ENCODE data around the gene CCDC78. TPM values are rescaled to one million over a fixed set of nuclear protein-coding genes. Genes with fewer than 3 reads are reported as not detected.
"Not testable (repeated sequence)": the region's sequence is repeated elsewhere in the genome, so short reads cannot be mapped to it uniquely, and the experiment has no call there.

The CCDC78 gene
- total RNA-seq, 1 donor from 2014 or later, result 2.5 TPM

GRCh38 chr16:749010-749409, 22.8 kb upstream of the CCDC78 start:
- Histone ChIP-seq H3K4me3 (ENCODE audit: low read depth, low read length) (no peak overlapping the region), H3K36me3 (ENCODE audit: control insufficient read depth, insufficient read depth, low read length) (no peaks in the 10 kb centered on the region), H3K27me3 (ENCODE audit: control insufficient read depth, insufficient read depth, low read length) (no peaks in the 10 kb centered on the region)
- TF ChIP-seq, protein P1, sequence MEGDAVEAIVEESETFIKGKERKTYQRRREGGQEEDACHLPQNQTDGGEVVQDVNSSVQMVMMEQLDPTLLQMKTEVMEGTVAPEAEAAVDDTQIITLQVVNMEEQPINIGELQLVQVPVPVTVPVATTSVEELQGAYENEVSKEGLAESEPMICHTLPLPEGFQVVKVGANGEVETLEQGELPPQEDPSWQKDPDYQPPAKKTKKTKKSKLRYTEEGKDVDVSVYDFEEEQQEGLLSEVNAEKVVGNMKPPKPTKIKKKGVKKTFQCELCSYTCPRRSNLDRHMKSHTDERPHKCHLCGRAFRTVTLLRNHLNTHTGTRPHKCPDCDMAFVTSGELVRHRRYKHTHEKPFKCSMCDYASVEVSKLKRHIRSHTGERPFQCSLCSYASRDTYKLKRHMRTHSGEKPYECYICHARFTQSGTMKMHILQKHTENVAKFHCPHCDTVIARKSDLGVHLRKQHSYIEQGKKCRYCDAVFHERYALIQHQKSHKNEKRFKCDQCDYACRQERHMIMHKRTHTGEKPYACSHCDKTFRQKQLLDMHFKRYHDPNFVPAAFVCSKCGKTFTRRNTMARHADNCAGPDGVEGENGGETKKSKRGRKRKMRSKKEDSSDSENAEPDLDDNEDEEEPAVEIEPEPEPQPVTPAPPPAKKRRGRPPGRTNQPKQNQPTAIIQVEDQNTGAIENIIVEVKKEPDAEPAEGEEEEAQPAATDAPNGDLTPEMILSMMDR (IDR thresholded peaks at IDR 0.05; ENCODE audit: insufficient read depth, low read length, poor library complexity, severe bottlenecking), result no peak
- DNase-seq (ENCODE audit: low read depth), result no peak

GRCh38 chr16:747978-748746, 21.9 kb upstream of the CCDC78 start:
- no peaks in the 10 kb centered on the region for H3K27me3 ChIP-seq (ENCODE audit: control insufficient read depth, insufficient read depth, low read length)
- TF ChIP-seq, protein P1 (IDR thresholded peaks at IDR 0.05; ENCODE audit: insufficient read depth, low read length, poor library complexity, severe bottlenecking), result no peak
- no peak for DNase-seq (ENCODE audit: low read depth)
- H3K36me3 ChIP-seq (ENCODE audit: control insufficient read depth, insufficient read depth, low read length), result no peaks in the 10 kb centered on the region
- no peak overlapping the region for H3K4me3 ChIP-seq (ENCODE audit: low read depth, low read length)

DNA sequence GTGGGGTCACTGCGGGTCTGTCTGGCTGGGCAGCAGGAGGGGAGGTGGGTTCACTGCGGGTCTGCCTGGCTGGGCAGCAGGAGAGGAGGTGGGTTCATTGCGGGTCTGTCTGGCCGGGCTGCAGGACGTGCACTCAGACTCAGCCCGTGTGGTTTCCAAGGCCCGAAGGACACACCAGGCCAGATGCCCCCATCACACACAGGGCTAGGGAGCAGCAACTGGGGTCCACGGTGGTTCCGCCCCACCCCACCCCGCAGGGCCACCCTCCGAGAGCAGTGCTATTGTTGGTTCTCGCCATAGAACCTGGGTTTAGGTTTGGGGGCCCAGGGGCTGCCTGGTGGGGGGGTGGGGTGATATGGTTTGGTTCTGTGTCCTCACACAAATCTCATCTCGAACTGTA, 20.4 kb upstream of the CCDC78 start:
- Histone ChIP-seq H3K4me3 (ENCODE audit: low read depth, low read length) (no peak overlapping the region), H3K27me3 (ENCODE audit: control insufficient read depth, insufficient read depth, low read length) (no peaks in the 10 kb centered on the region), H3K36me3 (ENCODE audit: control insufficient read depth, insufficient read depth, low read length) (no peaks in the 10 kb centered on the region)
- DNase-seq (ENCODE audit: low read depth), result no peak
- TF ChIP-seq, protein P1 (IDR thresholded peaks at IDR 0.05; ENCODE audit: insufficient read depth, low read length, poor library complexity, severe bottlenecking), result no peak

GRCh38 chr16:745739-746138, 19.5 kb upstream of the CCDC78 start:
- no peak for DNase-seq (ENCODE audit: low read depth)
- H3K4me3 ChIP-seq (ENCODE audit: low read depth, low read length), result no peak overlapping the region
- TF ChIP-seq, protein P1 (IDR thresholded peaks at IDR 0.05; ENCODE audit: insufficient read depth, low read length, poor library complexity, severe bottlenecking), result peak; percentile 88
- H3K27me3 ChIP-seq (ENCODE audit: control insufficient read depth, insufficient read depth, low read length), result no peaks in the 10 kb centered on the region
- H3K36me3 ChIP-seq (ENCODE audit: control insufficient read depth, insufficient read depth, low read length), result no peaks in the 10 kb centered on the region

GRCh38 chr16:743794-744500, 17.7 kb upstream of the CCDC78 start:
- Histone ChIP-seq H3K36me3 (ENCODE audit: control insufficient read depth, insufficient read depth, low read length) (no peaks in the 10 kb centered on the region), H3K4me3 (ENCODE audit: low read depth, low read length) (no peak overlapping the region), H3K27me3 (ENCODE audit: control insufficient read depth, insufficient read depth, low read length) (no peaks in the 10 kb centered on the region)
- no peak for DNase-seq (ENCODE audit: low read depth)
- TF ChIP-seq, protein P1 (IDR thresholded peaks at IDR 0.05; ENCODE audit: insufficient read depth, low read length, poor library complexity, severe bottlenecking), result peak; percentile 26

GRCh38 chr16:742894-743293, 16.7 kb upstream of the CCDC78 start:
- not testable (repeated sequence) for H3K27me3 ChIP-seq (ENCODE audit: control insufficient read depth, insufficient read depth, low read length); H3K4me3 ChIP-seq (ENCODE audit: low read depth, low read length); DNase-seq (ENCODE audit: low read depth); H3K36me3 ChIP-seq (ENCODE audit: control insufficient read depth, insufficient read depth, low read length)

Data from kidney epithelial cell (primary cell).